ENCODE results near the gene TYW1B.
"Not testable (repeated sequence)": the region's sequence is repeated elsewhere in the genome, so short reads cannot be mapped to it uniquely, and the experiment has no call there.

The TYW1B gene

GRCh38 chr7:72751978-72752377, 76.0 kb downstream of the TYW1B start:
- ChIA-PET CTCF (no interaction called here), POLR2A (no interaction called here)
- TF ChIP-seq L3MBTL2 (conservative IDR thresholded peaks at IDR 0.05) (no peak), LEF1 (IDR thresholded peaks at IDR 0.05; ENCODE audit: borderline replicate concordance) (no peak), FOXK2 (IDR thresholded peaks at IDR 0.05) (no peak), TARDBP (IDR thresholded peaks at IDR 0.05) (no peak), SUZ12 (IDR thresholded peaks at IDR 0.05) (no peak), ZNF384 (IDR thresholded peaks at IDR 0.05) (no peak), BHLHE40 (IDR thresholded peaks at IDR 0.05; ENCODE audit: borderline replicate concordance) (no peak), FOXM1 (IDR thresholded peaks at IDR 0.05; ENCODE audit: borderline replicate concordance) (no peak), CTBP1 (IDR thresholded peaks at IDR 0.05; ENCODE audit: borderline replicate concordance) (no peak), ELF4 (IDR thresholded peaks at IDR 0.05) (no peak), ARNT (IDR thresholded peaks at IDR 0.05) (no peak), FOXA1 (IDR thresholded peaks at IDR 0.05) (no peak), PKNOX1 (IDR thresholded peaks at IDR 0.05) (no peak), SP1 (IDR thresholded peaks at IDR 0.05) (no peak), HDGF (IDR thresholded peaks at IDR 0.05; ENCODE audit: borderline replicate concordance) (no peak), NFRKB (IDR thresholded peaks at IDR 0.05) (no peak)
- peak; percentile 8 for DNase-seq (ENCODE audit: extremely low spot score)

DNA sequence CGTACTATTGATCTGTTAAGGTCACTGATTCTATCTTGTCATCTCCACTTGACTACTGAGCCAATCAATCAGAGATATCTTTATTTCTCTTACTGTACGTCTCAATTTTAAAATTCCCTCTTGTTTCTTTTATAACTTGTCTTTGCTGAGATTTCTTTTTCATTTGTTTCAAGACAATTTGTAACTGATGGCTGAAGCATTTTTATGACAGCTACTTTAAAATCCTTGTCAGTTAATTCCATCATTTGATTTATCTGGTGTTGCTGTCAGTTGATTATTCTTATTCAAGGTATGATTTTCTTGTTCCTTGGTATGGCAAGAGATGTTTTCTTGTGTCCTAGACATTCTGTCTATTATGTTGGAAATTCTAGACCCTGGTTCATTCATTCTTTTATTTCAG, 76.6 kb downstream of the TYW1B start:
- POLR2A ChIA-PET, result no interaction called here
- TF ChIP-seq ELF4 (IDR thresholded peaks at IDR 0.05), result no peak
- TF ChIP-seq L3MBTL2 (conservative IDR thresholded peaks at IDR 0.05), result no peak
- no peak for TF ChIP-seq LEF1 (IDR thresholded peaks at IDR 0.05; ENCODE audit: borderline replicate concordance)
- TF ChIP-seq HDGF (IDR thresholded peaks at IDR 0.05; ENCODE audit: borderline replicate concordance), result no peak
- no peak for DNase-seq (ENCODE audit: extremely low spot score)
- CTCF ChIA-PET, result interaction anchor here (0.6 kb wide), 1 partner anchor 398 kb away, joined by 3 read pairs; no protein-coding TSS in a partner anchor

DNA sequence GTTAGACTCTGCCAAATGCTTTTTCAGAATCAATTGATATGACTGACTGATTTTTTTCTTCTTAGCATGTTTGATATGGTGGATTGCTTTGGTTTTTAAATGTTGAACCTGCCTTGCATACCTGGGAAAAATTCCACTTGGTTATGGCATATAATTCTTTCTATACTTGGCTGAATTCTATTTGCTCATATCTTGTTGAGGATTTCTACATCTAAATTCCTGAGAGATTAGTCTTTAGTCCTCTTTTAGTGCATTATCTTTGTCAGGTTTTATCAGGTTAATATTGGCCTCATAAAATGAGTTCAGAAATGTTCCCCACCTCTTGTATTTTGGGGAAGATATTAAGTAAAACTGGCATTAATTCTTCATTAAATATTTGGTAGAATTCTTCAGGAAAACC, 79.4 kb downstream of the TYW1B start:
- POLR2A ChIA-PET; CTCF ChIA-PET; DNase-seq (ENCODE audit: extremely low spot score): not testable (repeated sequence)

DNA sequence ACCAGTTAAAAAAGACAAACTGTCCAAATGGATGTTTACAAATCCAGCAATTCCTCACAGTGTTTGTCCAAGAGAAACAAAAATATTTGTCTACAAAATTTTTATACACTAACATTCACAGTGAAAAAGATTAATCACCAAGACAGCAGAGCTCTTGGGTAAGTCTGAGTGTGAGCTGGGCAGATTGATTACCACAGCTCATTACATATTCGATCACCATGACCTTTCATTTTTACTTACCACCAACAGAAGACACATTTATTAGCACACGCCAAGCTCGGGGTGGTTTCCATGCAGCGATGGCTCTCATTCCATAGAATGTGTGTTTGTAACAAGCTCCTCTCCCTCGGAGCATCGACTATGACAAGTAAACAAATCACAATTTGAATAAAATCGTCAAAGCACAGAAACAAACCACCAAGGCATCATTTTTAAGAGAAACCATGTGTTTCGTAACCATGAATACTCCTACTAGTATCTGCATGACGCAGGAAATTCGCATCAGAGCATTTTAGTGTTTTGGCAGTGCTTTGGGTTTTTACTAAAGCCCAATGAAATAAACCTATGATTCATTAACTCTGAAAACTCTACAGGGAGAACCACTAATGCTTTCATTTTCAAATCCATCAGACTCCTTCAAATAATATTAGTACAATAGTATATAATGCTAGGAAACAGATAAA, 83.6 kb downstream of the TYW1B start:
- POLR2A ChIA-PET; CTCF ChIA-PET; DNase-seq (ENCODE audit: extremely low spot score): not testable (repeated sequence)

DNA sequence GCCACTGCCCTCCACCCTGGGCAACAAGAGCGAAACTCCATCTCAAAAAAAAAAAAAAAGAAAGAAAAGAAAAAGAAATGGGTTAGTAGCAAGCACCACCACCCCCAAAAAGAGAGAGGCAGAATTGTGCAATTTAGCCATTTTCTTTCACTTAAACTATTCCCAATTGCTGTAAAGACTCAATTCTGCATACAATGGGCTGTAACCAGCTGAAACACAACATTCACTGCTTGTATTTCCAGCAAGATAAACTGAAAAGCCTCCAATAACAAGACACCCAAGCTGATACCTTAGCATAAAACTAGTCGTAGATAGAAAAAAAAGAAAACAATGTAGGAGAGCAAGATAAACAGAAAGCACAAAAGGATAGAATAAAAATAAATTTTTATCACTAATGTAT, 84.2 kb downstream of the TYW1B start:
- CTCF ChIA-PET; POLR2A ChIA-PET; DNase-seq (ENCODE audit: extremely low spot score): not testable (repeated sequence)

GRCh38 chr7:72739716-72740115, 88.3 kb downstream of the TYW1B start:
- DNase-seq (ENCODE audit: extremely low spot score); POLR2A ChIA-PET; CTCF ChIA-PET: not testable (repeated sequence)

DNA sequence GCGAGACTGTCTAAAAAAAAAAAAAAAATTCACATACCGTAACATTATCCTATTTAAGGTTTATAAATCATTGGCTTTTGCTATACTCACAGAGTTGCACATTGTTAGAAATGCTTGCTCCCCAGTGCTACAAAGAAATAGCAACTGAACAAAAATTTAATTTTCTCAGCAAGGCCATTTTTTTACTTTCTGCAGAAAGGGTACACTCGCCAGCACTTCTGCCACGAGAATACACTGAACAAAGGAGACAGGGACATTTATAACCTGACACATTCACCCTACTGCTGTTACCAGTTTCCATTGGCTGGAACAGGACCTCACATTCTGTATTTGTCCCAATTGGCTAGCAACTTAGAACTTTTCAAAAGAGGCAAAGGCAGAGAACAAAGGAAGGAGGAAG, 92.1 kb downstream of the TYW1B start:
- DNase-seq (ENCODE audit: extremely low spot score); CTCF ChIA-PET; POLR2A ChIA-PET: not testable (repeated sequence)

DNA sequence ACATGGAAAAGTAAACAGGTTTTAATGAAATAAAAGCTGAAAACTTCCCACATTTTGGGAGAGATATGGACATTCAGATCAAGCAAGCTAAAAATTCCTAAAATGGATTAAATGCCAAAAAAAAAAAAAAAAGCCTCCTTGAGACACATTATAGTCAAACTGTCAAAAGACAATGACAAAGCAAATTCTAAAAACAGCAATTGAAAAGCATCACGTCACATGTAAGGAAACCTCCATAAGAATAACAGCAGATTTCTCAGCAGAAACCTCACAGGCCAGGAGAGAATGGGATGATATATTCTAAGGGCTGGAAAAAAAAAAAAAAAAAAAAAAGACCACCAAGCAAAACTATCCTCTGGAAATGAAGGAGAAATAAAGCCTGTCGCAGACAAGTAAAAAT, 97.2 kb downstream of the TYW1B start:
- DNase-seq (ENCODE audit: extremely low spot score); POLR2A ChIA-PET; CTCF ChIA-PET: not testable (repeated sequence)

DNA sequence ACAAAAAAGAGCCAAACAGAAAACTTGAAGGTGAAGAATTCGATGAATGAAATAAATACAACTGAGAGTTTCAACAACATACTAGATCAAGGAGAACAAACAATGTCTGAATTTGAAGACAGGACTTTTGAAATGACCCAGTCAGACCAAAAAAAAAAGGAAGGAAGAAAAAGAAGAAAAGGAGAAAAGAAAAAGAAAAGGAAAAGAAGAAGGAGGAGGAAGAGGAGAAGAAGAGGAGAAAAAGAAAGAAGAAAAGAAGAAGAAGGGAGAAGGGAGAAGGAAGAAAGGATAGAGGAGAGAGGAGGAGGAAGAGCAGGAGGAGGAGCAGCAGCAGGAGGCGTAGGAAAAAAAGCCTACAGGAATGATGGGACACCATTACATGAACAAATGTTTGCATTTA, 97.6 kb downstream of the TYW1B start:
- DNase-seq (ENCODE audit: extremely low spot score); CTCF ChIA-PET; POLR2A ChIA-PET: not testable (repeated sequence)

GRCh38 chr7:72729130-72729529, 98.9 kb downstream of the TYW1B start:
- POLR2A ChIA-PET; DNase-seq (ENCODE audit: extremely low spot score); CTCF ChIA-PET: not testable (repeated sequence)

DNA sequence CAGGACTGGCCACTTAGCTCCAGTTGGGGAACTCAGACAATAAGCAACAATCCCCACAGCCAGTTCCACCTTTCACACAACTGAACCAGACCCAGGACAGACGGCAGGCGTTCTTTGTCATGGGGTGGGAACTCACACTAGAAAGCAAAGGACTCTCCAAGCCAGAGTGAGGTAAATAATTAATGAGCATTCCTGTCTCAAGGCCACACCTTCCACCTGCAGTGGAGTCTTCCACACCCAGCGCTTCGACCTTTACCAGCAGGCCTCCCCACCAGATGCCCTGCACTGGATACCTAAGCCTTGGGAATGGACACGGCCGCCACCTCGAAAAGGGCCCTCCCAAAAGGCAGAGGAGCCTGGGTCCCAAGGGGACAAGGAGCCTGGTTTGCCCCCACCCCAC, 105.3 kb downstream of the TYW1B start:
- DNase-seq (ENCODE audit: extremely low spot score); CTCF ChIA-PET: not testable (repeated sequence)

GRCh38 chr7:72720890-72721289, 107.1 kb downstream of the TYW1B start:
- DNase-seq (ENCODE audit: extremely low spot score); POLR2A ChIA-PET; CTCF ChIA-PET: not testable (repeated sequence)

More for the DNA sequence above, 105.3 kb downstream of the TYW1B start:
- POLR2A ChIA-PET, result not testable (repeated sequence)

DNA sequence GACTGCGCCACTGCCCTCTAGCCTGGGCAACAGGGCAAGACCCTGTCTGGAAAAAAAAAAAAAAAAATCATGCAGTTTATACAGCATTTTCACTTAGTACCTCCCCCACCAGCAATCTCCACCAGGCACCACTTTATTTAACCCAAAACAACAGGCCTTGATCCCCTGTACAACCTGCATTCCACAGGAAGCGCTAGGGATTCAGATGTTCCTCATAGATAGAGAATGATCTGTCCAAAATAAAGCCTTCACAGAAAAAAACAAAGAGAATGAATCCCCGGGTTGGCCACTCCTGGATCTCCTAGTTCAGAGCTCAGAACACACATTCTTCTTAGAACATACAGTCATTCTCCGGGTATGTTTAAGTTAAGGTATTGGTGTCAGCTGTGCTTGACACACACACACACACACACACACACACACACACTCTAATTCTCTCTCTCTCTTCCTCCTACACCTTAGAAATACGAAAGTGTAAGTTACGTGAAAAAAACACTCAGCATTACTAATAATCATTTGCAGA, 110.7 kb downstream of the TYW1B start:
- DNase-seq (ENCODE audit: extremely low spot score); POLR2A ChIA-PET; CTCF ChIA-PET: not testable (repeated sequence)

- POLR2A ChIA-PET; CTCF ChIA-PET; DNase-seq (ENCODE audit: extremely low spot score): not testable (repeated sequence)
Observed at GRCh38 chr7:72711927-72712326, 116.1 kb downstream of the TYW1B start.

Data from HEK293T (cell line).